Measurements from ENCODE around the gene PRDX2. TPM values are rescaled to one million over a fixed set of nuclear protein-coding genes. Genes with fewer than 3 reads are reported as not detected.
"Not testable (repeated sequence)": the region's sequence is repeated elsewhere in the genome, so short reads cannot be mapped to it uniquely, and the experiment has no call there.

The PRDX2 gene
- 101 and 124 TPM in 2 replicates for total RNA-seq (2014; rRNA removed)
- 111 TPM for polyA plus RNA-seq (2012)

- DNase-seq (ENCODE audit: low read depth): peak; percentile 51
These were observed at the start of gene PRDX2, which contains the start of gene THSD8 for GRCh38 chr19:12801466-12802266. Gene PRDX2, minus strand, starts transcription at chr19:12801800. Its CDS starts 539 bp downstream, at chr19:12801261. Gene THSD8, plus strand, starts transcription at chr19:12802069. Its CDS starts 3 bp downstream, at chr19:12802072.

- DNase-seq (ENCODE audit: low read depth): peak; percentile 64
These were observed 45.8 kb upstream of the PRDX2 start for GRCh38 chr19:12847159-12848139.

DNA sequence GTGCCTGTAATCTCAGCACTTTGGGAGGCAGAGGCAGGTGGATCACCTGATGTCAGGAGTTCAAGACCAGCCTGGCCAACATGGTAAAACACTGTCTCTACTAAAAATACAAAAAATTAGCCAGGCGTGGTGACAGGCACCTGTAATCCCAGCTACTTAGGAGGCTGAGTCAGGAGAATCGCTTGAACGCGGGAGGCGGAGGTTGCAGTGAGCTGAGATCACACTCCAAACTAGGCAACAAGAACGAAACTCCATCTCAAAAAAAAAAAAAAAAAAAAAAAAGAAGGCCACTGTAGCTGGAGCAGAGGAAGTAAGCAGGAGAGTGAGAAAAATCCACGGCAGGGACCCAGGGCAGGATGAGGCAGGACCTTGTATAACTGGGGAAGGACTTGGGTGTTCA, 45.0 kb upstream of the PRDX2 start:
- not testable (repeated sequence) for DNase-seq (ENCODE audit: low read depth)

- no peak for DNase-seq (ENCODE audit: low read depth)
These were observed 42.6 kb upstream of the PRDX2 start for GRCh38 chr19:12843999-12844732.

GRCh38 chr19:12843328-12843727, 41.7 kb upstream of the PRDX2 start:
- no peak for DNase-seq (ENCODE audit: low read depth)

DNA sequence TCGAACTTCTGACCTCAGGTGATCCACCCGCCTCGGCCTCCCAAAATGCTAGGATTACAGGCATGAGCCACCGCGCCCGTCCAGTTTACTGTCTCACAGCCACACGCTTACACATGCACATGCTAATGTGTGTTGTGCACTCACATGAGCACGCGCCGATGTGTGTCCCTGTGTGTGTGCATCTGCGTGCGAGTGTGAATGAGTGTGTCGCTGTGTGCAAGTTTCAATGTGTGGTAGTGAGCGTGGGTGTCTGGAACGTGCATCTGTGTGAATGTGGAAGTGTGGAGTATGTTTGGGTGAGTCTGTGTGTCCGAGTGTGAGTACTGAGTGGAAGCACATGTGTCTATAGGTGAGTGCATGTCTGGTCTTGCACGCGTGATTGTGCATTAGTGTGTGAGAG, 40.9 kb upstream of the PRDX2 start:
- no peak for DNase-seq (ENCODE audit: low read depth)

DNA sequence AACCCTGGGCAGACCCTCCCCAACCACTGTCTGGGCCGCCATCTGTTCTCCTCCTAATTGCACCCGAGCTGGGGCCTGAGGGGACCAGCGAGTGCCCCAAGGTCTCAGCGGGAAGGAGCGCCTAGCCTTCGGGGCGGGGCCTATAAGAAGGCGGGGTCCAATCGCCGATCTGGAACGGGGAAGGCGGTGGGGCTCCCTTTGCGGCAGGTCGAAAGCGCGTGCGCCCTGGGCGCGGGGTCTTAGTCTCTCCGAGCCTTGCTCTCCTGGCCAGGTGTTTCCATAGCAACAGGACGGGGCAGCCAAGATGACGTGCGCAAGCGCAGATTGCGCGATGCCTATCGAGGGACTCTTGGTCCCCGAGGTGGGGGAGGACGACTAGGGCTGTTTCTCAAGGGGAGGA, 39.5 kb upstream of the PRDX2 start:
- DNase-seq (ENCODE audit: low read depth): no peak

DNA sequence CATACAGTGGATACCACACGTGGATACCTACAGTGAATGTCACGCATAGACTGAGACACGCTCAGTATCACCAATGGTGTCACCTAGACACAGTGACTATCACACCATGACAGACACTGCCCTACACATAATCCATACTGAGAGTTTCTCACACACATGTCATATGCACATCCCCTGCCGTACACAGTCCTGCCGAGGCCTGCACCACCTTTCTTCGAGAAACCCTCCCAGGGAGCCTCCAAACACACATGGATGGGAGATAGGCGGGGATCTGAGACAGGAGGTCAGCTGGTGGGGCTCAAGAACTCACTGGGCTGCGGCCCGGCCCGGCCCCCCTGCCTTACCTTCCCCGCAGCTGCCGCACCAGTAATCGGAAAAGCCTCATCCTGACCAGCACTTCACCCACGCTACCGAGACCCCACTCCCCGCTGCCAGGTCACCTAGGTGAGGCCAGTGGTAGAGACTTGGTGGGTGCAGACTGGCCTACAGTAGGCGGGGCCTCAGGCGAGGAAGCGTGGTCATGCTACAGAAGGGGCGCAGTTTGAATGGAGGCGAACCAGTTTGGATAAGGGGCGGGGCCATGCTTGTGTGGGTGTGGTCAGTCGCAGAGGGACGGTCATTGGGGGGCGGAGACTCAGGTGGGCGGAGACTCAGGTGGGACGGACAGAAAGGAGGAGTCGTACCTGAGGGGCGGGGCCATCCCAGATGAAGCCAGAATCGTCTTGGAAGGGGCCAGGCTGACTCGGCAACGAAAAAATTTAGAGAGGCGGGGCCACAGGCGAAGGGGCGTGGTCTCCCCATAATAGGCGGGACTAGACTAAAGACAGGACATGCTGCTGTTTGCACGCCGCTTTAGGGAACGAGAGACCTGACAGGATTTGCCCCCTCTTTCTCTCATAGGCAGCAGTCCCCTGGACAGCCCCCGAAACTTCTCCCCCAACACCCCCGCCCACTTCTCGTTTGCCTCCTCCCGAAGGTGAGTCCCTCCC, 38.8 kb upstream of the PRDX2 start:
- DNase-seq (ENCODE audit: low read depth): peak; percentile 61

DNA sequence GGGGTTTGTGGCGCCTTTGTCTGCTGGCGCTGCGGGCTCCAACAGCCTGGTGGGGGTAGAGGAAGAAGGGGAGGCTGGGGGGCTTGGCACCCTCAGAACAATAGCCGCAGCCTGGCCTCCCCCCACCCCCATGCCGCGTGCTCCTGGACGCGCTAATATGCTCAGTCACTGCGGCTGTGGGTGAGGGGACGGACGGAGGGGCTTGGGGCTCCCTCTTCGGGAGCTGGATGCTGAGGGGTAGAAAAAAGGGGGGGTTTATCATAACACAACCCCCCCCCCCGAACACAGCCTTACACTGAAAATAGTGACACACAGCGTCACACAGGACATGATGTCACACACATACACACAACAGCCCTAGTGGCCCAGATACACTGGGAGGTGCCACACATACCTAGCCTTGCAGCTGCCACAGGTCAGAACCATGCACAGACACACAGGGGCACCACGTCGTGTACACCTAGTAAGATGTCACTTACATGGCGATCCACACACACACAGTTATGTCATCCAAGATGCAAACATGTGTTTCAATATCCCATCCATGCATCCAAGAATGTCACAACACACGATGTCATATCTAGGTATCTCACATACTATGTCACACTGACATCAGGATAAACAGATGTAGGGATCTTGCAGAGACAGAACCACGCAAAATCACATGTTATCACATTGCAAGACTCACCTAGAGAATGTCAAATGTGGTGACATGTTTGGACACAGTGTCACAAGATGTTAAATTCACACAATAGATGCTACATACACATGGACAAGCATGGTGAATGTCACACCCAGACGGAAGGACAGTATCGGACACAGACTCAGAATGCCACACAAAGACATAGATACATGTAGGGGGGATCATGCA, 37.5 kb upstream of the PRDX2 start:
- no peak for DNase-seq (ENCODE audit: low read depth)

DNA sequence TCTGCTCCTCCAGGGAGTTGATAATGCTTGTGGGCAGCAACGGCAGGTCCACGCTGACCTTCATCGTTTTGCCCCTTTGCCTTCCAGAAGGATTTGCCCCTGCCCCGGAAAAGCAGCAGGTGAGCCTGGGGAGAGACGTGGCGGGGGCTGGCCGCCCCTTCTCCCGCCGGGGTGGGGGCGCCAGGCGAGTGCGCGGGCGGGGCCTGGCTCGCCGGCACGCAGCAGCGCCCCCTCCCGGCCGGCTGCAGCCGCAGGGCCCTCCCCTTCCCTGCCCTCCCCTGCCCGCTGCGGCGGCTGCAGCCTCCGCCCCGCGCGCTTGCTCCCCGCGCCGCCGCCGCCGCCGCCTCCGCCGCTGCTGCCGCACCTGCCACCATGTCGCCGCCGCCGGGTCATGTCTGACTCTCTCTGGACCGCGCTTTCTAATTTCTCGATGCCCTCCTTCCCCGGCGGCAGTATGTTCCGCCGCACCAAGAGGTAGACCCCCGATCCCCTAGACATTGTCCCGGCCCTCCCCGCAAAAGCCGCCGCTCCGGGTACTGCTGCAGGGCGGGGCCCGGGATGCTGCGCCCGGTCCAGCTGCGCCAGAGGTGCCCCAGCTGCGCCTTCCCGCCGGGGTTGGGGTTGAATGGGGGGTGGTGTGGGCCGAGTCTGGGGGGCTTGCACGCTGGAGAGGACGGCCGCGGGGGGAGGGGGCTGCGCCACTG, 36.7 kb upstream of the PRDX2 start, which contains the start of gene MAST1:
Gene MAST1, plus strand, starts transcription at position 334 of the 704 bp plus-strand sequence. Its CDS starts 58 bp downstream, at position 392.
- no peak for DNase-seq (ENCODE audit: low read depth)

GRCh38 chr19:12837225-12837624, 35.6 kb upstream of the PRDX2 start:
- DNase-seq (ENCODE audit: low read depth): no peak

DNA sequence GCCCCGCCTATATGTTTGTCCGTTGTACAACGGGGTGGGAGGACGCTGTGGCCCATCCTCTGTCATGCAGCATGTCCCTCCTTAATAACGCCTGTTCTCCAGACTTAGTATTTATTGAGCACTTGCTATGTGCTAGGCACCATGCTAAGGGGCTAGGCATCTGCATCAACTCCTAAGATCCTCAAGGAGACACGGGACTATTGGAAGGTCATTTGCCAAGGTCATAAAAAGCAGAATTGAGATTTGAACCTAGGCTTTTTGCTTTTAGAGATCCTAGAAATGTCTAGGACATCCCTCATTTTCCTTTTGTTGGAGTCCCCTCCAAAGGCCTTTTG, 34.9 kb upstream of the PRDX2 start:
- no peak for DNase-seq (ENCODE audit: low read depth)

- DNase-seq (ENCODE audit: low read depth): no peak
These were observed 33.6 kb upstream of the PRDX2 start for GRCh38 chr19:12834976-12835757.

DNA sequence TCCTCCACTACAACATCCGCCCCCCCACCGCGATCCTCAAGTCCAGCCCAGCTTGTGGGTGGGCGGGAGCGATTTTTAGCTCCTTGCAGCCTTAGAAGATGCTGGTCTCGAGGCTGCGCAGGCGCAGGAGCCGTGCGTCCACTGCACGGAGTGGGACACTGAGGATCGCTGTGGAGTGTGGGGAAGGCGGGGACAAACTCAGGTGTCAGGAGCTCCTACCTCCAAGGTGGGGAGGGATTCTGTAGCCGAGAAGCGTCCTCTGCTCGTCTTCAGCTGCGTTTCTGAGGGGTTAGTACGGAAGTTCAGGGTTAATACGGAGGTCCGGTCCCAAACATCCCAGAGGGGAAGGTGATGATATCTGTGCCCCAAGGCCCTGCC, 33.0 kb upstream of the PRDX2 start, which contains the start of gene RTBDN:
Gene RTBDN, minus strand, starts transcription at position 14 of the 378 bp plus-strand sequence. CDS start 4,600 bp downstream, outside the sequence.
- DNase-seq (ENCODE audit: low read depth): no peak

DNA sequence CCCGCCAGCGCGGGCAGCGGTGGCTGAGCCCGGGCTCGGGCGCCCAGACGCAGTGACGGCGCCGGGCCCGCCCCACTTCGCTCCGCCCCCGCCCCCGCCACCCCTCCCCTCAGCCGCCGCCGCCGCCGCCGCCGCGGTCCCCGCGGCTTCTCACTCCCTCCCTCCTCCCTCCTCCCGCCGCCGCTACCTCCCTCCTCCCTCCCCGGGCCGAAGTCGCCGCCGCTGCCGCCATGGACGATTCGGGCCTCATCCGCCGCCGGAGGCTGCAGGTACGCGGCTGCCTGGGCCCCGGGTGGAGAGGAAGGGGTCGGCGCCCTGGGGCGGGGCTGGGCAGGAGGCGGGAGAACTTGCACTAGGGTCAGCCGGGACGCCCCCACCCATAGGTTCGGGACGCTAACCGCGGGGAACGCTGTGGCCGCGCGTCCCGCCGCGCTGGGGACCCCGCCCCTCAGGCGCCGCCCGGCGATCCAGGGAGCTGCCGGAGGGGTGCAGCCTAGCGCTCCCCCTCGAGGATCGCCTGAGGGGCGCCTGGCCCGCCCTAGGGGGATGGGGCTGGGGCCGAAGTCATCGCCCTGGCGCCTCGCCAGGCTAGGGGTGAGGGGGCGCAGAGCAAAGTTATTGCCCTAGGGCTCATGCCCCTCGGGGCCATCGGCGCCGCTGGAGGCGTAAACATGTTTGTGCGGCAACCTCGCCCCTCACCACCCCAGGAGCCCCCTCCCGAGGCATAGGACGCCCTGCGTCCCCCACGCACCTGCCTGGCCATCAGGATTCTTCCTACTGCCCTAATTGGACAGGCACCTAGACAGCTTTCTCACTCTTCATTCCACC, 32.4 kb upstream of the PRDX2 start:
- DNase-seq (ENCODE audit: low read depth): no peak

DNA sequence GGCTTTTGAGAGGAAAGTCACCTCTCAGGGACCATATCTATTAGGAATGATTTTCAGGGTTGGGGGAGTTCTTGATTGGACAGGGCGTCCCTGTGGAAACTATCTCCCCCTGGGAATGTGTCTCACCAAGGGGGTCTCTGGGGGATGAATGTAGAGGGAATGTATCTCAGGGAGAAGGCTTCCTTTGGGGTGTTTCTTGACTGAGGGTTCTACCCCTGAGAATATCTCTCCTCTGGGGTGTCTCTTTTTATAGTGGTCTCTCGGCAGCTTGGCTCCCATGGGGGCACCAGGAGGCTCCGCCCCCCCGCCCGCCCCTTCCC, 31.8 kb upstream of the PRDX2 start:
- DNase-seq (ENCODE audit: low read depth): no peak

GRCh38 chr19:12828494-12828893, 26.9 kb upstream of the PRDX2 start:
- DNase-seq (ENCODE audit: low read depth): no peak

Measured in LHCN-M2 (cell line).